ENCODE data around the gene ANKS4B. TPM values are rescaled to one million over a fixed set of nuclear protein-coding genes. Genes with fewer than 3 reads are reported as not detected.

The ANKS4B gene
- total and polyA plus RNA-seq, 2 experiments from 2014 or later = 0.07 TPM; not detected in 1

DNA sequence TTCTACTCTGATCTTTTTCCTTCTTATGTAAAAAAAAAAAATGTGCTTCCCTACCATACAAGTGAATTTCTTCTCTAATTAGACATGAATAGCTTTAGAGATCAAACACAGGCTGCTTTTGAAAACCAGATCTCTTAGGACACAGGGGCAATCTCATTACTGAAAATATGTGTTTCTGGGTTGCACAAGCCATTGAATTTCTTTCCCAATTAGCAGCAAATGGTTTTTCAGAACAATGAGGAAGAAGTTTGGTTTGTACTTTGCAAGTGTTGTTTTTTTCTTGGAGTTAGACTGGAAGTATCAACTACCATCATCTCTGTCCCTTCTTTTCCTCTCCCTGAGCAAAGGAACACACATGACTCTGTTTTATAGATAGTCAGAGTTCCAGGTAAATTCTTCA lies 5.6 kb upstream of the ANKS4B start:
- no peaks in the 10 kb centered on the region for H3K9me3 Mint-ChIP-seq
- H3K4me1 Mint-ChIP-seq = peaks cover 14% of the 10 kb centered on the region
- no peaks in the 10 kb centered on the region for H3K27me3 ChIP-seq (ENCODE audit: insufficient read depth)
- H3K4me3 Mint-ChIP-seq = no peak overlapping the region
- no peak overlapping the region for H3K27ac Mint-ChIP-seq
- no peak for TF ChIP-seq EZH2 (IDR thresholded peaks at IDR 0.05; ENCODE audit: low read depth, unreplicated experiment)
- TF ChIP-seq JUNB (IDR thresholded peaks at IDR 0.05; ENCODE audit: unreplicated experiment) = no peak
- TF ChIP-seq, protein P1, sequence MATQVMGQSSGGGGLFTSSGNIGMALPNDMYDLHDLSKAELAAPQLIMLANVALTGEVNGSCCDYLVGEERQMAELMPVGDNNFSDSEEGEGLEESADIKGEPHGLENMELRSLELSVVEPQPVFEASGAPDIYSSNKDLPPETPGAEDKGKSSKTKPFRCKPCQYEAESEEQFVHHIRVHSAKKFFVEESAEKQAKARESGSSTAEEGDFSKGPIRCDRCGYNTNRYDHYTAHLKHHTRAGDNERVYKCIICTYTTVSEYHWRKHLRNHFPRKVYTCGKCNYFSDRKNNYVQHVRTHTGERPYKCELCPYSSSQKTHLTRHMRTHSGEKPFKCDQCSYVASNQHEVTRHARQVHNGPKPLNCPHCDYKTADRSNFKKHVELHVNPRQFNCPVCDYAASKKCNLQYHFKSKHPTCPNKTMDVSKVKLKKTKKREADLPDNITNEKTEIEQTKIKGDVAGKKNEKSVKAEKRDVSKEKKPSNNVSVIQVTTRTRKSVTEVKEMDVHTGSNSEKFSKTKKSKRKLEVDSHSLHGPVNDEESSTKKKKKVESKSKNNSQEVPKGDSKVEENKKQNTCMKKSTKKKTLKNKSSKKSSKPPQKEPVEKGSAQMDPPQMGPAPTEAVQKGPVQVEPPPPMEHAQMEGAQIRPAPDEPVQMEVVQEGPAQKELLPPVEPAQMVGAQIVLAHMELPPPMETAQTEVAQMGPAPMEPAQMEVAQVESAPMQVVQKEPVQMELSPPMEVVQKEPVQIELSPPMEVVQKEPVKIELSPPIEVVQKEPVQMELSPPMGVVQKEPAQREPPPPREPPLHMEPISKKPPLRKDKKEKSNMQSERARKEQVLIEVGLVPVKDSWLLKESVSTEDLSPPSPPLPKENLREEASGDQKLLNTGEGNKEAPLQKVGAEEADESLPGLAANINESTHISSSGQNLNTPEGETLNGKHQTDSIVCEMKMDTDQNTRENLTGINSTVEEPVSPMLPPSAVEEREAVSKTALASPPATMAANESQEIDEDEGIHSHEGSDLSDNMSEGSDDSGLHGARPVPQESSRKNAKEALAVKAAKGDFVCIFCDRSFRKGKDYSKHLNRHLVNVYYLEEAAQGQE (IDR thresholded peaks at IDR 0.05; ENCODE audit: unreplicated experiment) = no peak
- no peak for TF ChIP-seq EZH2phosphoT487 (IDR thresholded peaks at IDR 0.05; ENCODE audit: unreplicated experiment)
- TF ChIP-seq CREB1 (CRISPR knock-in tag; IDR thresholded peaks at IDR 0.05; ENCODE audit: low read depth) = no peak
- no peak for TF ChIP-seq ZNF331 (CRISPR knock-in tag; IDR thresholded peaks at IDR 0.05; ENCODE audit: low read depth)
- TF ChIP-seq, protein P2, sequence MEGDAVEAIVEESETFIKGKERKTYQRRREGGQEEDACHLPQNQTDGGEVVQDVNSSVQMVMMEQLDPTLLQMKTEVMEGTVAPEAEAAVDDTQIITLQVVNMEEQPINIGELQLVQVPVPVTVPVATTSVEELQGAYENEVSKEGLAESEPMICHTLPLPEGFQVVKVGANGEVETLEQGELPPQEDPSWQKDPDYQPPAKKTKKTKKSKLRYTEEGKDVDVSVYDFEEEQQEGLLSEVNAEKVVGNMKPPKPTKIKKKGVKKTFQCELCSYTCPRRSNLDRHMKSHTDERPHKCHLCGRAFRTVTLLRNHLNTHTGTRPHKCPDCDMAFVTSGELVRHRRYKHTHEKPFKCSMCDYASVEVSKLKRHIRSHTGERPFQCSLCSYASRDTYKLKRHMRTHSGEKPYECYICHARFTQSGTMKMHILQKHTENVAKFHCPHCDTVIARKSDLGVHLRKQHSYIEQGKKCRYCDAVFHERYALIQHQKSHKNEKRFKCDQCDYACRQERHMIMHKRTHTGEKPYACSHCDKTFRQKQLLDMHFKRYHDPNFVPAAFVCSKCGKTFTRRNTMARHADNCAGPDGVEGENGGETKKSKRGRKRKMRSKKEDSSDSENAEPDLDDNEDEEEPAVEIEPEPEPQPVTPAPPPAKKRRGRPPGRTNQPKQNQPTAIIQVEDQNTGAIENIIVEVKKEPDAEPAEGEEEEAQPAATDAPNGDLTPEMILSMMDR (conservative IDR thresholded peaks at IDR 0.05; ENCODE audit: low read depth in 2 of 2) = no peak
- TF ChIP-seq ZNF114 (CRISPR knock-in tag; IDR thresholded peaks at IDR 0.05) = no peak
- TF ChIP-seq NANOG (IDR thresholded peaks at IDR 0.05; ENCODE audit: borderline replicate concordance) = no peak
- no peak for TF ChIP-seq POLR2AphosphoS5 (IDR thresholded peaks at IDR 0.05; ENCODE audit: low read depth)
- TF ChIP-seq, protein P3, sequence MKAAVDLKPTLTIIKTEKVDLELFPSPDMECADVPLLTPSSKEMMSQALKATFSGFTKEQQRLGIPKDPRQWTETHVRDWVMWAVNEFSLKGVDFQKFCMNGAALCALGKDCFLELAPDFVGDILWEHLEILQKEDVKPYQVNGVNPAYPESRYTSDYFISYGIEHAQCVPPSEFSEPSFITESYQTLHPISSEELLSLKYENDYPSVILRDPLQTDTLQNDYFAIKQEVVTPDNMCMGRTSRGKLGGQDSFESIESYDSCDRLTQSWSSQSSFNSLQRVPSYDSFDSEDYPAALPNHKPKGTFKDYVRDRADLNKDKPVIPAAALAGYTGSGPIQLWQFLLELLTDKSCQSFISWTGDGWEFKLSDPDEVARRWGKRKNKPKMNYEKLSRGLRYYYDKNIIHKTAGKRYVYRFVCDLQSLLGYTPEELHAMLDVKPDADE (IDR thresholded peaks at IDR 0.05) = no peak
- TF ChIP-seq STAT1 (IDR thresholded peaks at IDR 0.05; ENCODE audit: unreplicated experiment) = no peak
- TF ChIP-seq, protein P4, sequence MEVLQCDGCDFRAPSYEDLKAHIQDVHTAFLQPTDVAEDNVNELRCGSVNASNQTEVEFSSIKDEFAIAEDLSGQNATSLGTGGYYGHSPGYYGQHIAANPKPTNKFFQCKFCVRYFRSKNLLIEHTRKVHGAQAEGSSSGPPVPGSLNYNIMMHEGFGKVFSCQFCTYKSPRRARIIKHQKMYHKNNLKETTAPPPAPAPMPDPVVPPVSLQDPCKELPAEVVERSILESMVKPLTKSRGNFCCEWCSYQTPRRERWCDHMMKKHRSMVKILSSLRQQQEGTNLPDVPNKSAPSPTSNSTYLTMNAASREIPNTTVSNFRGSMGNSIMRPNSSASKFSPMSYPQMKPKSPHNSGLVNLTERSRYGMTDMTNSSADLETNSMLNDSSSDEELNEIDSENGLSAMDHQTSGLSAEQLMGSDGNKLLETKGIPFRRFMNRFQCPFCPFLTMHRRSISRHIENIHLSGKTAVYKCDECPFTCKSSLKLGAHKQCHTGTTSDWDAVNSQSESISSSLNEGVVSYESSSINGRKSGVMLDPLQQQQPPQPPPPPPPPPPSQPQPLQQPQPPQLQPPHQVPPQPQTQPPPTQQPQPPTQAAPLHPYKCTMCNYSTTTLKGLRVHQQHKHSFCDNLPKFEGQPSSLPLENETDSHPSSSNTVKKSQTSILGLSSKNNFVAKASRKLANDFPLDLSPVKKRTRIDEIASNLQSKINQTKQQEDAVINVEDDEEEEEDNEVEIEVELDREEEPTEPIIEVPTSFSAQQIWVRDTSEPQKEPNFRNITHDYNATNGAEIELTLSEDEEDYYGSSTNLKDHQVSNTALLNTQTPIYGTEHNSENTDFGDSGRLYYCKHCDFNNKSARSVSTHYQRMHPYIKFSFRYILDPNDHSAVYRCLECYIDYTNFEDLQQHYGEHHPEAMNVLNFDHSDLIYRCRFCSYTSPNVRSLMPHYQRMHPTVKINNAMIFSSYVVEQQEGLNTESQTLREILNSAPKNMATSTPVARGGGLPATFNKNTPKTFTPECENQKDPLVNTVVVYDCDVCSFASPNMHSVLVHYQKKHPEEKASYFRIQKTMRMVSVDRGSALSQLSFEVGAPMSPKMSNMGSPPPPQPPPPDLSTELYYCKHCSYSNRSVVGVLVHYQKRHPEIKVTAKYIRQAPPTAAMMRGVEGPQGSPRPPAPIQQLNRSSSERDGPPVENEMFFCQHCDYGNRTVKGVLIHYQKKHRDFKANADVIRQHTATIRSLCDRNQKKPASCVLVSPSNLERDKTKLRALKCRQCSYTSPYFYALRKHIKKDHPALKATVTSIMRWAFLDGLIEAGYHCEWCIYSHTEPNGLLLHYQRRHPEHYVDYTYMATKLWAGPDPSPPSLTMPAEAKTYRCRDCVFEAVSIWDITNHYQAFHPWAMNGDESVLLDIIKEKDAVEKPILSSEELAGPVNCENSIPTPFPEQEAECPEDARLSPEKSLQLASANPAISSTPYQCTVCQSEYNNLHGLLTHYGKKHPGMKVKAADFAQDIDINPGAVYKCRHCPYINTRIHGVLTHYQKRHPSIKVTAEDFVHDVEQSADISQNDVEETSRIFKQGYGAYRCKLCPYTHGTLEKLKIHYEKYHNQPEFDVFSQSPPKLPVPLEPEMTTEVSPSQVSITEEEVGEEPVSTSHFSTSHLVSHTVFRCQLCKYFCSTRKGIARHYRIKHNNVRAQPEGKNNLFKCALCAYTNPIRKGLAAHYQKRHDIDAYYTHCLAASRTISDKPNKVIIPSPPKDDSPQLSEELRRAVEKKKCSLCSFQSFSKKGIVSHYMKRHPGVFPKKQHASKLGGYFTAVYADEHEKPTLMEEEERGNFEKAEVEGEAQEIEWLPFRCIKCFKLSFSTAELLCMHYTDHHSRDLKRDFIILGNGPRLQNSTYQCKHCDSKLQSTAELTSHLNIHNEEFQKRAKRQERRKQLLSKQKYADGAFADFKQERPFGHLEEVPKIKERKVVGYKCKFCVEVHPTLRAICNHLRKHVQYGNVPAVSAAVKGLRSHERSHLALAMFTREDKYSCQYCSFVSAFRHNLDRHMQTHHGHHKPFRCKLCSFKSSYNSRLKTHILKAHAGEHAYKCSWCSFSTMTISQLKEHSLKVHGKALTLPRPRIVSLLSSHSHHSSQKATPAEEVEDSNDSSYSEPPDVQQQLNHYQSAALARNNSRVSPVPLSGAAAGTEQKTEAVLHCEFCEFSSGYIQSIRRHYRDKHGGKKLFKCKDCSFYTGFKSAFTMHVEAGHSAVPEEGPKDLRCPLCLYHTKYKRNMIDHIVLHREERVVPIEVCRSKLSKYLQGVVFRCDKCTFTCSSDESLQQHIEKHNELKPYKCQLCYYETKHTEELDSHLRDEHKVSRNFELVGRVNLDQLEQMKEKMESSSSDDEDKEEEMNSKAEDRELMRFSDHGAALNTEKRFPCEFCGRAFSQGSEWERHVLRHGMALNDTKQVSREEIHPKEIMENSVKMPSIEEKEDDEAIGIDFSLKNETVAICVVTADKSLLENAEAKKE (CRISPR knock-in tag; IDR thresholded peaks at IDR 0.05) = no peak
- H3K36me3 ChIP-seq (ENCODE audit: insufficient read depth) = no peaks in the 10 kb centered on the region
- no peaks in the 10 kb centered on the region for H3K27me3 Mint-ChIP-seq (ENCODE audit: insufficient read depth, low read depth, poor library complexity)
- ATAC-seq = no peak
- no peak overlapping the region for H2AFZ ChIP-seq
- no peaks in the 10 kb centered on the region for H4K20me1 ChIP-seq (replicated peaks; ENCODE audit: insufficient read depth)
- H3K4me2 ChIP-seq = no peak overlapping the region
- no peak overlapping the region for H3K27ac ChIP-seq (ENCODE audit: low read depth)
- H3K36me3 Mint-ChIP-seq (ENCODE audit: low read depth) = no peaks in the 10 kb centered on the region
- peaks cover 12% of the 10 kb centered on the region for H3K4me1 ChIP-seq (ENCODE audit: insufficient read depth)
- 0 out of 2 replicates have a peak, but pooled peaks cover 9% of the 10 kb centered on the region for H3K9me2 ChIP-seq (ENCODE audit: insufficient read depth)
- H3F3A ChIP-seq (replicated peaks; ENCODE audit: low read depth) = no peaks in the 10 kb centered on the region
- no peaks in the 10 kb centered on the region for H3K79me2 ChIP-seq (replicated peaks; ENCODE audit: insufficient read depth)
- no peak for DNase-seq (ENCODE audit: low spot score)
- no peak overlapping the region for H3K4me3 ChIP-seq

Measured in GM23338 (cell line).